GM15510 (cell line): ENCODE data around the gene STK17A.

ENCODE experiments used
- POLR2A ChIP-seq: IDR thresholded peaks from 3 replicates; pipeline ENCODE4 v1.6.1; 2011; ENCODE audit warnings: borderline replicate concordance; ENCODE audit not compliant: insufficient read length; ENCODE audit errors: extremely low read depth

Gene STK17A

DNA sequence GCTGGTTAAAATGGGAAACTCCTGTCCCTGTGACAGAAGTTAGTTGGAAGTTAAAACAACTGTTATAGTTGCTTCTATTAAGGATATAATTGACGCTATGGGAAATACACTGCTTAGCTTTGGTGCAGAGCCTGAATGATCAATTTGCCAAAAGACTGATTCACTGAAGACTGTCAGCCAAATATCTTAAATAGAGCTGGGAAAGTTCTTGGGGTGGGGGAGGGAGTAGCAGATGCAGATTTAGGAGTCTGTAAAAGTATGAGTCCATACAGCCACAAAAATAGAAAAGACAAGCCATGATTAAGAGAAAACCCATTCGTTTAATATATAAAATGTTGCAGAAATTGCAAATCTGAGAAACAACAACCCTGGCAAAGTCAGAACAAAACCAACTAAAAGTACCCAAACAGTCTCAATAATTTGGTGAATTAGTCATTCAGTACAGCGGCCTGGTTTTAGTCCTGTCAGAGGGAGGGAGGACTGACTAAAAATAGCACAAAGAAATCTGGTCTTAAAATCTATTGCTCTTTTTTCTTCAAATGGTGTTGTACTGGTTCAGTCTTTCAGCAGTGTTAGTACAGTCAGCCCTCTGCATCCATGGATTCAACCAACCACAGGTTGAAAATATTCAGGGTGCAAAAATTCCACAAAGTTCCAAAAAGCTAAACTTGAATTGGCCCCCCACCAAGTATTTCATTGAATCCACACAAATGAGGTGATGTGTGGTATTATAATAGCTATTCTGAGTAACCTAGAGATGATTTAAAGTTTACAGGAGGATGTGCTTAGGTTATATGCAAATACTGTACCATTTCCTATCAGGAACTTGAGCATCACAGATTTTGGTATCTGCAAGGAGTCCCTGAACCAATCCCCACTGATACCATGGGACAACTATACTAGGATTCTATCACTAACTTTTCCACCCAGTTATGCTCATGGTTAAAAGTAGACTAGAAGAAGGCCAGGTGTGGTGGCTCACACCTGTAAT lies 30.0 kb downstream of the STK17A start:
- TF ChIP-seq POLR2A: no peak

DNA sequence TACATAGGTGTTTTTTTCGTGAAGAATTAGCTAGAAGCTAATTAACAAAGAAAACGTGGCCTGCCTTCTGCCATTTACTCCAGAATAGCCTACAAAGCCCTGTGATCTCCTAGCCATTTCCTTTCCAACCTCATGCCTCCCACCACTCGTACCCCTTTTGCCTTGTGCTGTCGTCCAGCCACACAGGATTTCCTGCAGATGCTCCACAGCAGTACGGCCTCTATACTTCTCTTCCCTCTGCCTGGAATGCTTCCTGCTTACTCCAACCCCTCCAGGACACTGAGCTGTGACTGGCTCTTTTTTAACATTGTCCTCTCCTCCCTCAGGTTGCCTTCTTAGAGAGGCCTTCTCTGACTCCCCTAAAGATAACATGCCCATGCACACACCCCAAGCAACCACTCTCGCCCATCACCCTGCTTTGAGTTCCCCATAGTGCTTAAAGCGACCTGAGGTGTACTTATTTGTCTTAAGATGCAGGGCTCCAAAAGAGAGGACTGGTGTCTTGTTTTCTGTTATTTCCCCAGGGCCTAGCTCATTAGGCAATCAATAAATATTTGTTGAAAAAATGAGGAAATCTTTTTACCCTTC lies 32.7 kb downstream of the STK17A start:
- no peak for TF ChIP-seq POLR2A

DNA sequence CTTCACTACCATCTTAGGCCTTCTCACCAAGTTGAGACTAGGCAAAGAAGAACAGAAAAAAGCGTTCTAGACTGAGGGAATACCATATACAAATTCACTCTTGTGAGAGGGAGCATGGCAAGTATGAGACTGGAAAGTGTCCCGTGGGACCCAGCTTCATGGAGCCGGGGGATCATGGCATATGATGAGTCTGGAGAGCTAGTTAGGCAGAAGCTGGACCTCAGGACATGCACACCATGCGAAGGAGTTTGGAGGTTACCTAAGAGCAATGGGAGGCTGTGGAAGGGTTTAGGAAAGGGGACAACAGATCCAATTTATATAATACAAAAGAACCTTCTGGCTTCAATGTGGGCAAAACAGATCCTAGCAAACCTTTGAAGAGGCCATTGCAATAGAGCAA lies 34.1 kb downstream of the STK17A start:
- no peak for TF ChIP-seq POLR2A

DNA sequence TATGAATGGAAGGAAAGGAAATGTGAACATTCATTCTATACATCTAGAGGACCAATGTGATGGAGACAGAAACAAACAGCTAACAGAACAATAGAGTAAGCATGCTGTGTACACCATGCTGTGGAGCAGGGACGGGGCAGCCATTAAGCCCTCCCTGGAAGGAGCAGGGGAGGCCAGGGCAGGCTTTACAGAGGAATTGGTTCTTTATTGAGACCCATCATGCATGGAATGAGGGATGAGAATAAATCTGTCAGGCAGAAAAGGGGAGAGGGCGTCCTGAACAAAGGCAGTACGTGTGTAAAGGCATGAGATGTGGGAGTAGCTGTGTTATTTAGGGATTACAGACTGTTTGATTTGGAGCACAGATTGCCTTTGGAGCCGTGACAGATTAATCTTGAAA lies 35.2 kb downstream of the STK17A start:
- no peak for TF ChIP-seq POLR2A

GRCh38 chr7:43619213-43620012 lies 36.5 kb downstream of the STK17A start:
- no peak for TF ChIP-seq POLR2A

DNA sequence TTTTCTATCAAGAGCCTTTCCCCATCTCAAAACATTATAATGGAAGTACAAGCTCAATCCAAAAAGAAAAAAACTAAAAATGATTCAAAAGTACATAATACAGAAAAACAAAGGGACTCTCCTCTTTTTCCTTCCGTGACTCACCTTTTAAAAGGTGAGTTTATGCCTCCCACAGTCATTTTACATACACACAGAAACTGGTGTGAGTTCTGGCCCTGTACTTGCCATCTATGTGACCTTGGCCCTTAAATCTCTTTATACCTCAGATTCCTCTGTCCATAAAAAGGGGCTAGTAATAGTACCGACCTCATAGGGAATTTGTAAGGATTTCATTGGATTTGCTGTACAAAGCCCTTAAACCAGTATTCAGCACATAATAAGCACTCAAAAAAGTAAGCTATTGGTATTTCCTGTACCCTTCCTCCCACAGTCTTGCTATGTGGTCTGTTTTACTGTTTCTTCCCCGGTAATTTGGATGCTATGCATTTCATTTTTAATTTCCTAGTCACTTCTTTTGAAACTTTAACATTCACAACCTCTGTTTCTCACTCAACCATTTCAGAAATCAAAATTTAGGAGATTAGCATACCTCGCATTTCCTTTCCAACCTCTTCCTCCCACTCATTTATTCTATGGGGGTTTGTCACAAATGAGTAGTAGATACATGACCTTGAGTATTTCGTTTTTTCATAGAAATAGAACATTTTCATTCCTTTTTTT lies 39.0 kb downstream of the STK17A start:
- TF ChIP-seq POLR2A: no peak

DNA sequence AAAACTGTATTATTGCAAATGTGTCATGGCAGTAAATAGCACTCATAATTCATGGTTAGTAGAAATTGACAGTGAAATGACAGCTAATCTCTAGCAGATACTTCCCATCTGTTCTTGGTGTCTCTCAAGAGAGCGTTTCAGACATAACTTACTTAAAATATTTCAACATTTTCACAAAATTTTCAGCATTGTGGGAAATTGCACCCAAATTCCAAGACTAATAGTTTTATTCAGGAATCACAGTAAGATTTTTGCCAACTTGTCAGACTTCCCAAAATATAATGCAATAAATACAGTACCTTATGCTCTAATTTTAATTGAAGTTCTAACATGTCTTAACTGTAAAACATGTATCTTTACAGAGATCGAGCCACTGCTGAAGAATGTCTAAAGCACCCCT lies 41.2 kb downstream of the STK17A start:
- TF ChIP-seq POLR2A: no peak

- TF ChIP-seq POLR2A: no peak
Measured at GRCh38 chr7:43625453-43625852, 42.5 kb downstream of the STK17A start.

DNA sequence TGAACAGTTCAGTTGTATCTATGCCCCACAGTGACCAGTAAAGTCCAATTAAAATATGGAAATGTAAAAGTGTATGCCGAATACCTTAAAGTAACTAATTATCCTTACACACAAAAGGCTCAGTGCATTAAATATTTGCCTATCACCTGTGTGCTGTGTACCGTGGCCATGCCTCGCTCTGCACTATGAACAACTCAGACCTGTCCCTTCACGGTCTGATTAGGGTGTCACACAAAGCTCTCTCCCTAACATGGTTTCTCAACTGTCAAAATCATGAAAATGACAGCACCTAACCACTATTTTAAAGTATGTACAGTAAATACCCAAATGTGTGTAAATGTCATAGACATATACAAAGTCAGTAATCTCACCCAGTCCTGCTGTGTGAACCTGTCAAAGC lies 43.1 kb downstream of the STK17A start:
- no peak for TF ChIP-seq POLR2A

DNA sequence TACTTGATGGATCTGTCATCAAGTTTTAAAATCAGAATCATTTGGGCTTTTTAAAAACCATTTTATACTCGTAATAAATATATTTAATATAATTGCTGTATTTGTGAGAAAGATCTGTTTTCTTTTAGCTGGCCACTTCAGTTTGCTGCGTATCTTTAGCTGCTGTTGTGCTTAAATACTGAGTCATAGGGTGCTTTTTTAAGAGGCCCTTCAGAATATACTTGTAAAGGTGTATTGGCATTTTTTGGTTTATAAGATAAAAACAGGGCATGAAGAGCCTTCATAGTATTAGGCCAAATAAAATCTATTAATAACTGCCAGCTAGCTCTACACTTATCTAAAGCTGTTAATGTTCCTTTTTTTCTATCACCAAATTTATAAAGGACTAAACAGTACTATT lies 43.8 kb downstream of the STK17A start:
- no peak for TF ChIP-seq POLR2A

DNA sequence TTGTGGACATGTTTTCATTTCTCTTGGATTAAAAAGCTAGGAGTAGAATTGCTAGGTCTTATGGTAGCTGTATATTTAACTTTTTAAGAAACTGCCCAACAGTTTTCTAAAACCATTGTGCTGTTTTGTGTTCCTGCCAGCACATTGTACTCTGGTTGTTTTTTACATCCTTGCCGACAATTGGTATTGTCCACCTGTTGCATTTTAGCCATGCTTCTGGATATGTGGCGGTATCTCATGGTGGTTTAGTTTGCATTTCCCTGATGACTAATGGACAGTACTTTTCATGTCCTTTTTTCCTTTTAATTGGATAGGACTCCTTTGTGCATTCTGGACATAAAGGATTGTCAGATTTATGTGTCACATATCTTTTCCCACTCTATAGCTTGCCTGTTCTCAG lies 45.5 kb downstream of the STK17A start:
- no peak for TF ChIP-seq POLR2A

DNA sequence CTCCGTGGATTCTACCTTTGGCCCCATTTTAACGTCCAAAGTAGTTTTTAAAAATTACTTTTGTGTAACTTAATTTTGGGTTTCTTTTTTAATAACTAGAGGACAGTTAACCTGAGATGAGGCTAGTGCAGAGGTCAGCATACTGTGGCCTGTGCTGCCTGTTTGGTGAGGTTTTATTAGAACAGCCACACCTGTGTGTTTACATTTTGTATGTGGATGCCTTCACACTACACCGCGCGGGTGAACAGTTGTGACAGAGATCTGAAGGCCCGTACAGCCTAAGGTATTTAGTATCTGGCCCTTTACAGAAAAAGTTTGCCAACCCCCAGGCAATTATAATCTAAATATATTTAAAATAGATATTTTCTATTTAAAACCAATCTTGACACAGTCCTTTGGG lies 46.9 kb downstream of the STK17A start:
- no peak for TF ChIP-seq POLR2A

- TF ChIP-seq POLR2A: no peak
Measured at GRCh38 chr7:43630482-43630881, 47.6 kb downstream of the STK17A start.

DNA sequence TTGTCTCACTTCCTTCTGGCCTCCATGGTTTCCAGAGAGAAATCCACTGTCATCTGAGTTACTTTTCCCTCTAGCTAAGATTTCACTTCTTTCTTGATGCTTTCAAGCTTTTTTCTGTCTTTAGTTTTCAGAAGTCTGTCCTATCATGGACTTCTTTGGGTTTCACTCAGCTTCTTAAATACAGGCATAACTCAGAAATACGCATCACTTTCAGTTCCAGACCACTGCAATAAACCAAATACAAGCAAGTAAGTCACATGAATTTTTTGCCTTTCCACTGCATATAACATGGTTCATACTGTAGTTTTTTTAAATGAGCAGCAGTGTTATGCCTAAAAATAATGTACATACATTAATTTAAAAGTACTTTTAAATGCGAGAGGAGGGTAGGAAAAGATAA lies 48.7 kb downstream of the STK17A start:
- TF ChIP-seq POLR2A: no peak
